ENCODE results near the gene TXNL4B. TPM values are rescaled to one million over a fixed set of nuclear protein-coding genes. Genes with fewer than 3 reads are reported as not detected.

Gene TXNL4B
- total and polyA plus RNA-seq, 2 donors (not counting 1 experiment from before 2014, with no cell fraction given) = 9.9 to 16.1 TPM

DNA sequence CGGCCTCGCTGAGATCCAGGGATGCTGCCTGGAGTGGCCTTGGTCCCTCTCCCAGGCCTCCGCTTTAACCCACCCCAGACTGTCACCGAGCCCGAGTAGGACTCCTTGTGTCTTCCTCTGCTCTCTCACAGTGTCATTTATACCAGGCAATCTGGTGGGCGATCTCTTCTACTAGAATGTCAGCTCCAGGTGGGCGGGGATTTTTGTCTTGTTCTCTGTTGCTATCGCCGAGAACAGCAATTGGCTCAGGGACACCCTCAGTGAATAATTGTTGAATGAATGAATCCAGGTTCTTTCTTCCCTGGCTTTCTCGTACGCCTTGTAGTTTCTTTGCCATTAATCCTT, 818 bp upstream of the TXNL4B start:
- TF ChIP-seq EZH2 (IDR thresholded peaks at IDR 0.05; ENCODE audit: borderline replicate concordance, insufficient read depth, low read depth, low read length, poor library complexity, severe bottlenecking) = no peak
- TF ChIP-seq, protein P1, sequence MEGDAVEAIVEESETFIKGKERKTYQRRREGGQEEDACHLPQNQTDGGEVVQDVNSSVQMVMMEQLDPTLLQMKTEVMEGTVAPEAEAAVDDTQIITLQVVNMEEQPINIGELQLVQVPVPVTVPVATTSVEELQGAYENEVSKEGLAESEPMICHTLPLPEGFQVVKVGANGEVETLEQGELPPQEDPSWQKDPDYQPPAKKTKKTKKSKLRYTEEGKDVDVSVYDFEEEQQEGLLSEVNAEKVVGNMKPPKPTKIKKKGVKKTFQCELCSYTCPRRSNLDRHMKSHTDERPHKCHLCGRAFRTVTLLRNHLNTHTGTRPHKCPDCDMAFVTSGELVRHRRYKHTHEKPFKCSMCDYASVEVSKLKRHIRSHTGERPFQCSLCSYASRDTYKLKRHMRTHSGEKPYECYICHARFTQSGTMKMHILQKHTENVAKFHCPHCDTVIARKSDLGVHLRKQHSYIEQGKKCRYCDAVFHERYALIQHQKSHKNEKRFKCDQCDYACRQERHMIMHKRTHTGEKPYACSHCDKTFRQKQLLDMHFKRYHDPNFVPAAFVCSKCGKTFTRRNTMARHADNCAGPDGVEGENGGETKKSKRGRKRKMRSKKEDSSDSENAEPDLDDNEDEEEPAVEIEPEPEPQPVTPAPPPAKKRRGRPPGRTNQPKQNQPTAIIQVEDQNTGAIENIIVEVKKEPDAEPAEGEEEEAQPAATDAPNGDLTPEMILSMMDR (IDR thresholded peaks at IDR 0.05) = no peak
- H2AFZ ChIP-seq (ENCODE audit: insufficient read depth, low read depth, low read length, poor library complexity, severe bottlenecking) = peak overlapping the region; percentile 86
- WGBS (ENCODE audit: insufficient coverage) = 0% methylated on average over 7 of the region's 11 CpGs
- peak overlapping the region; percentile 90 for H3K4me3 Mint-ChIP-seq
- no peaks in the 10 kb centered on the region for H3K9me3 Mint-ChIP-seq (ENCODE audit: insufficient read depth)
- intact Hi-C loops (cut with micrococcal nuclease) = loop anchor here (5.0 to 10.0 kb wide), 2 partner anchors 197 to 1289 kb away; partner anchors contain the start of genes IST1 and VAC14
- H3K4me1 ChIP-seq (ENCODE audit: control insufficient read depth in 2 of 2, insufficient read depth in 2 of 2, low read length in 2 of 2) = peaks cover 20 to 28% of the 10 kb centered on the region in 2 donors
- H3K27me3 Mint-ChIP-seq = no peaks in the 10 kb centered on the region
- H3K36me3 ChIP-seq (replicated peaks in 1 of 2; ENCODE audit: control extremely low read depth in 1 of 2, control insufficient read depth in 1 of 2, extremely low read depth in 1 of 2, insufficient read depth in 2 of 2, low read length in 1 of 2) = peaks cover 4 to 50% of the 10 kb centered on the region in 2 experiments
- ChIA-PET POLR2A (interaction anchor here (0.6 kb wide), 1 partner anchor 276 kb away, joined by 9 read pairs; no protein-coding TSS in a partner anchor), CTCF (interaction anchor here (1.3 to 3.6 kb wide), 3 partner anchors 28 to 78 kb away, joined by 3 to 15 read pairs (median 3); partner anchors contain the start of gene PMFBP1)
- peaks cover 48% of the 10 kb centered on the region for H3K79me2 ChIP-seq (ENCODE audit: control insufficient read depth, insufficient read depth, low read length)
- H4K20me1 ChIP-seq (ENCODE audit: control insufficient read depth, insufficient read depth, low read length, poor library complexity, severe bottlenecking) = peaks cover 17% of the 10 kb centered on the region
- ATAC-seq (ENCODE audit: low read depth) = no peak
- no peaks in the 10 kb centered on the region for H3K9me3 ChIP-seq (ENCODE audit: control extremely low read depth in 1 of 3, control insufficient read depth in 2 of 3, insufficient read depth in 1 of 3, low read length in 2 of 3)
- H3K4me1 Mint-ChIP-seq = peaks cover 42% of the 10 kb centered on the region
- no peak for DNase-seq
- H3K27ac ChIP-seq (ENCODE audit: low read length in 2 of 2) = peak overlapping the region; percentile 85 to 91
- peak overlapping the region; percentile 80 for H3K4me2 ChIP-seq (replicated peaks; ENCODE audit: low read depth, low read length, poor library complexity, severe bottlenecking)
- H3K4me3 ChIP-seq (ENCODE audit: control extremely low read depth in 1 of 5, extremely low read depth in 1 of 5, insufficient read depth in 1 of 5, low read depth in 2 of 5, low read length in 4 of 5) = peak overlapping the region; percentile 84 to 95 (median 88)
- peak overlapping the region; percentile 92 for H3K9ac ChIP-seq (ENCODE audit: low read length)
- no peaks in the 10 kb centered on the region for H3K27me3 ChIP-seq (replicated peaks in 1 of 4; ENCODE audit: control extremely low read depth in 1 of 4, control insufficient read depth in 3 of 4, insufficient read depth in 4 of 4, low read length in 3 of 4)
- H3K27ac Mint-ChIP-seq = peak overlapping the region; percentile 92

DNA sequence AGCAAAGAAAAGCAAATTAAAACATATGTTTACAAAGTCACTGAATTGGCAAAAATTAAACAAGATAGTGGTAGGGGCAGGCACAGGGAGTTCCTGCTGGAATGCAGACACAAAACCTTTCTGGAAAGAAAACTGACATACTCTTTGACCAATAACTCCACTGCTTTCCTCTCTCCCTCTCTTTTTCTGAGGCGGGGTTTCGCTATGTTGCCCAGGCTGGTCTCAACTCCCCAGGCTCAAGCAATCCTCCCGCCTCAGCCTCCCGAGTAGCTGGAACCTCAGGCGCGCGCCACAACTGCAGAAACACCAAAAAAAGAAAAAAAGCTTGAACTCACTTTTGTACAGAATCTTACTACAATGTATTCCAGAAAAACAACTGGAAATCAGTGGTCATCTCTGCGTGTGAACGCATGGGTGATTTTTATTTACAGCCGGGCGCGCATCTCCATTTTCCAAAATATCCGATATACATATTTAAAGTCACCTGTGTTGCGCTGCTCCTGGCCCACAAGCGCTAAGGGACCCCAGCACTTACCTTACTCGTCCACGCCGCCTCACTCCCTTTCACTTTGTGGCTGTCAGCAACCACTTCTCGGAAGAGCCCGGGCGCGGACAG, 480 bp downstream of the TXNL4B start:
- peak overlapping the region; percentile 80 for H3K4me2 ChIP-seq (replicated peaks; ENCODE audit: low read depth, low read length, poor library complexity, severe bottlenecking)
- H3K9me3 Mint-ChIP-seq (ENCODE audit: insufficient read depth) = no peaks in the 10 kb centered on the region
- peak overlapping the region; percentile 85 to 91 for H3K27ac ChIP-seq (ENCODE audit: low read length in 2 of 2)
- peak overlapping the region; percentile 86 for H2AFZ ChIP-seq (ENCODE audit: insufficient read depth, low read depth, low read length, poor library complexity, severe bottlenecking)
- CTCF ChIA-PET = interaction anchor here (1.0 to 3.6 kb wide), 5 partner anchors 22 to 79 kb away, joined by 3 to 15 read pairs (median 3); partner anchors contain the start of gene PMFBP1
- peak overlapping the region; percentile 90 for H3K4me3 Mint-ChIP-seq
- H3K4me1 ChIP-seq (ENCODE audit: control insufficient read depth in 2 of 2, insufficient read depth in 2 of 2, low read length in 2 of 2) = peaks cover 20 to 28% of the 10 kb centered on the region in 2 donors
- no peaks in the 10 kb centered on the region for H3K9me3 ChIP-seq (ENCODE audit: control extremely low read depth in 1 of 3, control insufficient read depth in 2 of 3, insufficient read depth in 1 of 3, low read length in 2 of 3)
- peak overlapping the region; percentile 92 for H3K9ac ChIP-seq (ENCODE audit: low read length)
- under 1% methylated on average over 18 of the region's 22 CpGs for WGBS (ENCODE audit: insufficient coverage)
- no peak for TF ChIP-seq EZH2 (IDR thresholded peaks at IDR 0.05; ENCODE audit: borderline replicate concordance, insufficient read depth, low read depth, low read length, poor library complexity, severe bottlenecking)
- TF ChIP-seq, protein P1 (IDR thresholded peaks at IDR 0.05) = no peak
- peak overlapping the region; percentile 92 for H3K27ac Mint-ChIP-seq
- no peaks in the 10 kb centered on the region for H3K27me3 Mint-ChIP-seq
- no peaks in the 10 kb centered on the region for H3K27me3 ChIP-seq (replicated peaks in 1 of 4; ENCODE audit: control extremely low read depth in 1 of 4, control insufficient read depth in 3 of 4, insufficient read depth in 4 of 4, low read length in 3 of 4)
- H4K20me1 ChIP-seq (ENCODE audit: control insufficient read depth, insufficient read depth, low read length, poor library complexity, severe bottlenecking) = peaks cover 8% of the 10 kb centered on the region
- POLR2A ChIA-PET = no interaction called here
- H3K4me1 Mint-ChIP-seq = peaks cover 42% of the 10 kb centered on the region
- peaks cover 6 to 52% of the 10 kb centered on the region in 2 experiments for H3K36me3 ChIP-seq (replicated peaks in 1 of 2; ENCODE audit: control extremely low read depth in 1 of 2, control insufficient read depth in 1 of 2, extremely low read depth in 1 of 2, insufficient read depth in 2 of 2, low read length in 1 of 2)
- ATAC-seq (ENCODE audit: low read depth) (peak; percentile 26), DNase-seq (no peak)
- H3K4me3 ChIP-seq (ENCODE audit: control extremely low read depth in 1 of 5, extremely low read depth in 1 of 5, insufficient read depth in 1 of 5, low read depth in 2 of 5, low read length in 4 of 5) = peak overlapping the region; percentile 84 to 95 (median 88)
- intact Hi-C loops (cut with micrococcal nuclease) = loop anchor here (1.0 to 10.0 kb wide), 6 partner anchors 79 to 1288 kb away; partner anchors contain the start of genes DHODH, IST1, PHLPP2 and PMFBP1
- H3K79me2 ChIP-seq (ENCODE audit: control insufficient read depth, insufficient read depth, low read length) = peaks cover 48% of the 10 kb centered on the region
